ENCODE data around the gene POLR2J3.
"Not testable (repeated sequence)": the region's sequence is repeated elsewhere in the genome, so short reads cannot be mapped to it uniquely, and the experiment has no call there.

POLR2J3 gene

DNA sequence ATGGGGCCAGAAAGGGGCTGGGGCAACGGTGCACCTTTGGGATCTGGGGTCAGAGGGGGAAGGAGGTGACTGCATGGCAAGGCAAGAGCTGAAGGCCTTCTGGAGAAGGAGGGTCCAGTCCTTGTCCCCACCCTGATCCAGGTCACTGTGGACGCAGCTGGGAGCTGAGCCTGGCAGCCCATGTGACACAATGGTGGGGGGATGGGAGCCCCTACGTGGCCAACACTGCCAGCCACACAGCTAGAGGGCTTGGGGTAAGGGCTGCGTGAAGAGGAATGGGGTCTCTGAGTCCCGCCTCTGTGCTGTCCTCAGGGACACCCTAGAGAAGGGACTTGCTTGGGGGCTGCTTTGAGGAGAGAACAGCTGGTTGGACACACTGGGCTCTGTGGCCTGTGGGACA, 9.3 kb upstream of the POLR2J3 start:
- DNase-seq: not testable (repeated sequence)

DNA sequence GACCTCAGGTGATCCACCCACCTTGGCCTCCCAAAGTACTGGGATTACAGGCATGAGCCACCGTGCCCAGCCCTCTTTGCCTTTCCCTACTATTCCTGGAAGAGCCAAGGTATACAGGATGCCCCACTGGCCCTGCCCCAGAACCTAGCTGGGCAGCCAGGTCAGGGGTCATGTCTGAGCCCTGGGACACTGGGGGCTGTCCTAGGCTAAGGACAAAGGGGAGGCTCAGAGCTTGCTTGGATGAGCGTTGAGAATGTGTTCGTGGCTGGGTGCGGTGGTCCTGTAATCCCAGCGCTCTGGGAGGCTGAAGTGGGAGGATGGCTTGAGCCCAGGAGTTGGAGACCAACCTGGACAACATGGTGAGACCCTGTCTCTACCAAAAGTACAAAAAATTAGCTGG, 6.1 kb upstream of the POLR2J3 start:
- not testable (repeated sequence) for DNase-seq

DNA sequence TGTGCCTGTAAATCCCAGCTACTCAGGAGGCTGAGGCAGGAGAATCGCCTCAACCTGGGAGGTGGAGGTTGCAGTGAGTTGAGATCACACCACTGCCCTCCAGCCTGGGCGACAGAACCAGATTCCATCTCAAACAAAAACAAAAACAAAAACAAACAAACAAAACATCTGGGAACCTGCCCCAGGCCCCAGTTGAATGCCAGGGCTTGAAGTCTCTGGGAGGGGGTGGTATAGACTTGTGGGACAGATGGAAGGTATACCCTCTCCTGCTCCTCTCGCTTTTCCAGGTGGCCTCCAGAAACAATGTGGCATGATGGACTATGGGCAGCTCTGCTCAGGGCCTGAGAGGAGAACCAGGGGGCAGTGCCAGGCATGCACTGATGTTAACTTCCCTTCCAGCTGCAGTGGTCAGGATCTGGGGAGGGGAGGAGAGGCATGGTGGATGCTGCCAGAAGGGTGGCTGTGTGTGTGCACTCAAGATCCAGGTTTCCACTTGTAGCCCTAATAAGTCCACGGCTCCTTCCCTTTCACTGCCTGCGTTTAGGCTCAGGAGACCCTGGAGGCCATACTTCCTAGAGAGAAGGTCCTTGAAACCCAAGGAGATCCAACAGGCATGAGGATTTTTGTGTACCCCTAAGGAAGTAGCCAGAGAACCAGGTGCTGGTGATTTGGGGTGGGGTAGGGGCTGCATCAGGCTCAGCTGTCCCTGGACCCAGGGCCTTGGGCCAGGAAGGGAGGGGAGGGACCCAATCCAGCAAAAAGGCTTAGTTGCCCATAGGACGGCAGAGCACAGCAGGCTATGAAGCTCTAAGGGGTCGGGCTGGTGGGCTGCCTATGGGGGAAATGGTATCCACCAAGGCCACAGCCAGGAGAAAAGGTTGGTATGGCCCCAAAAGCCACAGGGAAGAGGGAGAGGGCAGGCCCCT, 5.2 kb upstream of the POLR2J3 start:
- not testable (repeated sequence) for DNase-seq

DNA sequence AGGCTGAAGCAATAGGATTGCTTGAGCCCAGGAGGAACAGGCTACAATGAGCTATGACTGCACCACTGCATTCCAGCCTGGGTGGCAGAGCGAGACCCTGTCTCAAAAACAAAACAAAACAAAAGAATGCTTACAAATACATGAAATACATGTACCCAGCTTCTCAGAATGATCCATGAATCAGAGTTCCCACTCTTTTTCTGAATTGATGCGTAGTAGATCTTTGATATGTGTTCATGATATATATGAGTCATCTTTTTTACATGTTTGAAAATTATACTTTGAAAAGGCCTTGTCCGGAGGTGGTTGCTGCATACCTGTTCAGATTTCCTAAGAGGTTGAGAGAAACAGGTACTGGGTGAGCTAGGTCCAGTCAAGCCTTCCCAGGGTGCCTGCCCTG, 4.0 kb upstream of the POLR2J3 start:
- DNase-seq: not testable (repeated sequence)

DNA sequence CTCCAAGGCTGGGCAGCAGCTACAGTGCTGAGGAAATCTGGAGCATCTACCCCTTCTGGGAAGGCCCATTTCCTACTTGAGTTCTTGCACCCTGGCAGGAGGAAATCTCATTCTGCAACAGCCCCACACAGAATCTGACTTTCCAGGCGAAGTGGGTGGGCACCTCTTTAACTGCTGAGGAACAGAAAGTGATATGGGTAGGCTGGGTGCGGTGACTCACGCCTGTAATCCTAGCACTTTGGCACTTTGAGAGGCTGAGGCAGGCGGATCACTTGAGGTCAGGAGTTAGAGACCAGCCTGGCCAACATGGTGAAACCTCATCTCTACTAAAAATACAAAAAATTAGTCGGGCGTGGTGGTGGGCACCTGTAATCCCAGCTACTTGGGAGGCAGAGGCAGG, 2.2 kb upstream of the POLR2J3 start:
- not testable (repeated sequence) for DNase-seq

DNA sequence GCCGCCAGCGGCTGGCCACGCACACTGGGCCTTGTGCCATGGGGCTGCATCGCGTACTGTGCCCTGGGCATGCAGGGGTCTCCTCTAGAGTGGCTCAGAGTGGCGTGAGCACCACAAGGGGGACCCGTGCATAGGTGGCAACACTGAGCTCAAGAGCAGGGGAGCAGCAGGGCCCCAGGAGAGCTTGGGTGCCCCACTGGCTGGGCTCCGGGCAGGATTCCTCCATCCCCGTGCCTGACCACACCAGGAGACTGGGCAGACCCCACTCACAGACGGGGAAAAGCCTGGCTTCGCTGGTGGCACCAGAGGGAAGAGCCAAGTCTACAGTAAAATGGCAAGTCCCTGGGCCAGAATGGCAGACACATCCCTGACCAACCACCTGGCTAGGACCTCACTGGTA, 3.8 kb downstream of the POLR2J3 start:
- DNase-seq: not testable (repeated sequence)

DNA sequence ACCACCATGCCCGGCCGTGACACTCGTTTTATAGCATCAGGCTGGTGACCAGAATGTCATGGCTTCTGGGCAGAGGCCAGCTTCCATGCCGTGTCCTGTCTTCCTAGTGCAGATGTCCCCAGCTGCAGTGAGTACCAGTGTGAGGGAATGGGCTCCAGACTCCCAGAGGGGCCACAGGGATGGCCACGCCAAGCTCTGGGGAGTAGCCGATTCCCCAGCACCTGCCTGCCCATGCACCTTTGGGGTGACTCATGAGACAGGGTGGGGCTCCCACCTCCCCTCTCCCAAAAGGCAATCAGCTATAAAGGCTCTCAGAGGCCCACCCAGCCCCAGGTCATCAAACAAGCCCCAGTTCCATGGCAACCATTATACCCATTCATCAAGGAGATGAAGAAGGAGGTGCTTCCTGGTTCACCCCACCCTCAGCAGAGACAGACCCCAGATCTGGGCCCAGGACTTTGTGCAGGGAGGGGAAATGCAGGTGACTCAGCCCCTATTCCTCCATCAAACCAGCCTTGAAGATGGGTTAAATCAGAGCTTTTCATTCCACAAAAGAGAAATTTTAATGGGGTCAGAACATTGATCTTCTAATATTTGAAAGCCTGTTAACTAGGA, 21.5 kb downstream of the POLR2J3 start, which contains the start of gene SPDYE2:
SPDYE2 (plus strand) TSS at position 419 of the 615 bp plus-strand sequence. CDS start 2,030 bp downstream, outside the sequence.
- not testable (repeated sequence) for DNase-seq

DNA sequence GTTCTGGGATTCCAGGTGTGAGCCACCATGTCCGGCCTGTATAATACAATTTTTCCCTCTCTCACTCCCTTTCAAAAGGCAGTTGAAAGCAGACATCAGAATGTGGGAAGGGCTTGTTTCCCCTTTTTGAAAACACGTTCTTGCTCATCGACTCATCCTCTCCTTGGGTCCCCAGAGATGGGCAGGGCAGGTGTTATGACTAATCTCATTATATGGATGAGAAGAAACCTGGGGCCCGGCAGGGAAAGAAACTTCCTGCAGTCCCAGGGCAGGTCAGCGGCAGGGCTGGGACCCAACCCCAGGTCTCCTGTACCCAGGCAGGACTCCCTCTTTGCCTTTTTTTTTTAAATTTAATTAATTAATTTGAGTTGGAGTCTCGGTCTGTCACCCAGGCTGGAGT, 26.0 kb downstream of the POLR2J3 start:
- not testable (repeated sequence) for DNase-seq

DNA sequence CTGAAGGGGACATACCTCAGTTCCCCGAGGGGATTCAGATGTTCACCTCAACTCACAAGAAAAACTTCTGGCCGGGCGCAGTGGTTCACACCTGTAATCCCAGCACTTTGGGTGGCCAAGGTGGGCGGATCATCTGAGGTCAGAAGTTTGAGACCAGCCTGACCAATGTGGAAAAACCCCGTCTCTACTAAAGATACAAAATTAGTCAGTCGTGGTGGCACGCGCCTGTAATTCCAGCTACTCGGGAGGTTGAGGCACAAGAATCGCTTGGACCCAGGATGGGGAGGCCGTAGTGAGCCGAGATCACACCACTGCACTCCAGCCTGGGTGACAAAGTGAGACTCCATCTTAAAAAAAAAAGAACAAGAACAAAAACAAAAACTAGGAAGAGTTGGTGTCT, 27.1 kb downstream of the POLR2J3 start:
- DNase-seq: not testable (repeated sequence)

DNA sequence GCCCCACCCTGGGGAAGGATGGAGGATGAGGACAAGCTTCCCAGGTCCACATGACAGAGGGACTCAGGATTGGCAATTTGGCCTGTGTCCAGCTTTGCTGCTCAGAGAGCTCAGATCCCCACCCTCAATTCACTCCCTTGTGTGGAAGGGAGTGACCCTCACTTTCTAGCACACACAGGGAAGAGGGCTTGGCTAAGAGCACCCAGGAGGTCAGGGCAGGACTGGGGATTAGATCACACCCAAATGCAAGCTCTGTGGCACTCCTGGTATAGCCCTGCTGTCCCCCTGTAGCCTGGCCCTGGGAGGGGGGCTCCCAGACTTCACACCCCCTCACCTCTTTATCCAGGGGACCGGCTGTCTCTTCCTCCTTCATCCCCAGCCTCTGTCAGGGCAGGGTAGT, 28.0 kb downstream of the POLR2J3 start:
- not testable (repeated sequence) for DNase-seq

DNA sequence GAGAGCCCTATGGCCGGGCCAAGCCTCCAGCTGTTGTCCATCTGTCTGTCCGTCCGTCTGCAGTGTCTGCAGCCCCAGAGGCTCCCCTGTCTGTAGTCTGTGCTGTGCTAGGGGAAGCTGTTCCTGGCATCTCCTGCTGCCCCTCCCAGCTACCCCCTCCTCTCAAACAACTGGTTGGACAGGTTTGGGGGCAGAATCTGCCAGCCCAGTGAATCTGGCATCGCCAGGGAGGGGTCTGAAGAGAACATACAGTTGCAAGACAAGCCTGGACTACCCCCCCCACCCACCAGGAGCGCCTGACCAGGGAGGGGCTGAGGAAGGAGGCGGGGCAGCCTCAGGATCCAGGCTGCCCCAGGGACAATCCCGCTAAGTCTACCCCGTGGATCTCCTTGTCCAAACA, 28.8 kb downstream of the POLR2J3 start, which contains the start of gene UPK3BL2:
UPK3BL2 (minus strand) TSS at position 101 of the 400 bp plus-strand sequence; CDS start at position 41, 60 bp downstream.
- DNase-seq: not testable (repeated sequence)

DNA sequence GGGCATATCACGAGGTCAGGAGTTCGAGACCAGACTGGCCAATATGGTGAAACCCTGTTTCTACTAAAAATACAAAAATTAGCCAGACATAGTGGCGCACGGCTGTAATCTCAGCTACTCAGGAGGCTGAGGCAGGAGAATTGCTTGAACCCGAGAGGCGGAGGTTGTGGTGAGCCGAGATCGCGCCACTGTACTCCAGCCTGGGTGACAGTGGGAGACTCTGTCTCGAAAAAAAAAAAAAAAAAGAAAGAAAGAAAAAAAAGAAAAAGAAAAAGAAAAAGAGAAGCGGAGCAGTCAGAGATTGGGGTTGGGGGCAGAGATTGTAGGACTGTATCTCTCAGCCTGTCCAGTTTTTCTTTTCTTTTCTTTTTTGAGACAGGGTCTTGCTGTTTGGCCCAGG, 29.6 kb downstream of the POLR2J3 start:
- not testable (repeated sequence) for DNase-seq

DNA sequence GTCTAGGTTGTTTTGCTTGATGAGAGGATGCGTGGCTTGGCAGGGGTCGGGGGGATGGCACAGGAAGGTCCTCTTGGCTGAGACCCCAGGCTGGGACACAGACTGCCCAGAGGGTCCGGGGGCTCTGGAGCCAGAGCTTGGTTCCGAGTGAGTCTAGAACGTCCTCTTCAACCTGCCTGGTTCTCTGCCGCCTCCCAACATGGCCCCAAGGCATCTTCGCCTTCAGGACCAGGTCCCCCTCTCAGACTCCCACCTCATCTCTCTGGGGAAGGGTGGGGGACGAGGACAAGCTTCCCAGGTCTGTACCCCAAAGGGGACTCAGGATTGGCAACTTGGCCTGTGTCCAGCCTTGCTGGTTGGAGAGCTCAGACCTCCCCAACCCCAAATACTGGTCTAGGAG, 30.3 kb downstream of the POLR2J3 start:
- DNase-seq: not testable (repeated sequence)

DNA sequence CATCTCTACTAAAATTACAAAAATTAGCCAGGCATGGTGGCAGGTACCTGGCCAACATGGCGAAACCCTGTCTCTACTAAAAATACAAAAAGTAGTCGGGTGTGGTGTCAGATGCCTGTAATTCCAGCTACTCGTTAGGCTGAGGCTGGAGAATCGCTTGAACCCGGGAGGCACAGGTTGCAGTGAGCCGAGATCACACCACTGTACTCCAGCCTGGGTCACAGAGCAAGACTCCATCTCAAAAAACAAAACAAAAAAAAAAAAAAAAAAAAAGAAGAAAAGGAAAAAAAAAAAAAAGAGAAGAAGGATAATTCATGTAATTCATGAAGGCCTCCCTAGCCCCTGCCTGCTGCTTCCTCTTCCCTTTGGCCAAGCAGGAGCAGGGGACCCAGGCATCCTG, 31.8 kb downstream of the POLR2J3 start:
- DNase-seq: not testable (repeated sequence)

DNA sequence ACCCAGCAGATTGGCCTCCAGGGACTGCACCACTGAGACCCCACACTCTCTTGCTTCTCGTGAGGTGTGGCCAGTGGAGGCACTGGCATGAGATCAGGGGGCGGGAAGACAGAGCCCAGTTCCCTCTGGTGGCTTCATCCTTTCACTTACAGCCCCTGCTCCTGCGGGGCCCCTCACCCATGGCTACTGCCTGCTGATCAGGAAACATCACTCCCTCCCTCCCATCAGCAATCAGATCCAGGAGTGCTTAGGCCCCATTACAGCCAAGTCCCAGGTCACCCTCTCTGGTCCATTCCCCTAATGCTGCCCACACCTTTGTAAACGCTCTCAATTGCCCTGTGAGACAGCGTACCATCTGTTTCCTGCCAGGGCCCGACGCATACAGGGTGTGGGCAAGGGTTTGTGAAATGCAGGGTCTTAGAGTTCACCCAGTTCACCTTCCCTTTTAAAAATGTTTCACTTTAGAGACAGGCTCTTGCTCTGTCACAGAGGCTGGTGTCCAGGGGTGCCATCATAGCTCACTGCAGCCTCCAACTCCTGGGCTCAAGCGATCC, 37.2 kb downstream of the POLR2J3 start:
- DNase-seq: not testable (repeated sequence)

DNA sequence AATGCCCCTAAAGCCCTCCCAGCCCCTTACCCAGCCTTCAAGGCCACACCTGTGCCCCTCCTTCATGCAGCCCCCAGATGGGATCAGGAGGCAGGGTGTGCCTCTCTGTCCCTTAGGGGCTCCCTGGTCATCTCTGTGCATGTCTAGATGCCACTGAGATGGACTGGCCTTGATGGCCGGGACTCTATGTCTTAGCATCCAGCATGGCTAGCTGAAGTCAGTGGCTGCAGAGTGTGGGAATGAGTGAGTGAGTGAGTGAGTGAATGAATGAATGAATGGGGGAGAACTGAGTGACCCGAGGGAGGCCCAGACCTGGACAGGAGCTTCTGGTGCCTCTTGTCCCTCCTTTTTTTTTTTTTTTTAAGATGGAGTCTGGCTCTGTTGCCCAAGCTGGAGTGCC, 40.3 kb downstream of the POLR2J3 start:
- not testable (repeated sequence) for DNase-seq

DNA sequence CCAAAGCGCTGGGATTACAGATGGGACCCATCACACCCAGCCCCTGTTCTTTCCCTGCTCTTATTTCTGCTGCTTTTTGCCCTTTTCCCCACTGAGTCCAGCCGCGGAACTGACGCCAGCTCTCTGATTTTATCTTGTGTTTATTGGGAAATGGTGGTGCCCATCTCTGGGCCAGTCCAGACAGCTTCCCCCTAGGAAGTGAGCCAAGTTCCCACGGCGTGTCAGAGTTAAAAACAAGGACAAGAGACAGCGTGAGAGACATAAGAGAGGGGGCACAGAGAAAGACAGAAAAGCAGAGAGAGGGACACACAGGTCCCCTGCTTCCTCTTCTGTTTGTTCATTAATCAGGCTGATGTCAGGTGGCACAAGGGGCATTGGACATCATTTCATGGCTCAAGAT, 40.8 kb downstream of the POLR2J3 start:
- DNase-seq: not testable (repeated sequence)

DNA sequence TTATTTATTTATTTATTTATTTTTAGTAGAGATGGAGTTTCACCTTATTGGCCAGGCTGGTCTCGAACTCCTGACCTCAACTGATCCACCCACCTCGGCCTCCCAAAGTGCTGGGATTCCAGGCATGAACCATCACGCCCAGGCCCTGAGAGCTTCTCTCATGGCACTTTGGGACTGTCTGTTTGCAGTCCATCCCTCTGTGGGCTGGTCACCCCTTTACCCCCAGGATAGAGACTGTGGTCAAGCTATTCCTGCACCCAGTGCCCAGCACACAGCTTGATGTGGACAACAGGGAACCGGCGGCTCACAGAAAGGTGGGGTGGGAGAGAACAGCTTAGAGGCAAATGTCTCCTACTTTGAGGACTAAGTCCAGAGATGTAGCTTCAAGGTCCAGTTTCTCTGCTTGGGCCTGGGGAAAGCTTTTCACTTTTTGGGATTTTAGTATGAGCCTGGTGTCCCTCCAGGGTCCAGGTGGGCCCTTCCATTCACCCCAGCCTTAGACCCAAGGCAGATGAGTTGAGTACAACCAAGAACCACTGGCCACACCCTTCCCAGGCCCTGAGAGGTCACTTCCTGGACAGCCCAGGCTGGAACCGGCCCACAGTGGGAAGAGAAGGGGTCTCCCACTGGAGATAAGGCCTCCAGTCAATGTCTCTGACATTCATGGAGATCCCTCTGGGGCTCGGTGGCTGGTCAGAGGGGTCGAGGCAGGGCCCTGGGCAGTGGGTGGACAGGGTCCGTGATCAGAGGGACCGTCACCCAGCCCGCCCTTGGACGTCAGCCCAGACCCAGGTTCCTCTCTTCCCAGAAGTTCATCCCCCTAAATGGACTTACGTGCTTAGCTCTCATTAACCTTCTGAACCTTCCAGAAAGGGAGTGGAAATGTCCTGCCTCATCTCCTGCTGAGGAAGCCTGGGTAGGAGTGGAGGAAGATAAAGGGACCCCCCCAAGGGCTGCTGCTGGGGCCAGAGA, 44.3 kb downstream of the POLR2J3 start:
- DNase-seq: not testable (repeated sequence)

DNA sequence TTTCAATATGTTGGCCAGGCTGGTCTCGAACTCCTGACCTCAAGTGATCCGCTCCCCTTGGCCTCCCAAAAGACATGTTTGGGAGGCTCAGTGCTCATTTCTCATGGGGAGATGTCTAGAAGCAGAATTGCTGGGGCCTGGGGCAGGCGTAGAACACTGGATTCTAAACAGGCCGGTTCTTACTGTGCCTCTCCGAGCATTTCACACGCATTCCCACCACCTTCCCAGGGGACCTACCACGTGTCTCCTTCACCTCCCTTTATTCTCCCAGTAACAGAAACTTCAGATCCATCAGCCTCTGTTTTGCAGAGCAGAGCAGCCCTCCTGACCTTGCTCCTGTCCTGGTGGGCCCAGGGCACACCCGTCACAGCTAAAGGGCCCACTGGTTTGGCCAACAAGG, 45.2 kb downstream of the POLR2J3 start:
- DNase-seq: not testable (repeated sequence)

DNA sequence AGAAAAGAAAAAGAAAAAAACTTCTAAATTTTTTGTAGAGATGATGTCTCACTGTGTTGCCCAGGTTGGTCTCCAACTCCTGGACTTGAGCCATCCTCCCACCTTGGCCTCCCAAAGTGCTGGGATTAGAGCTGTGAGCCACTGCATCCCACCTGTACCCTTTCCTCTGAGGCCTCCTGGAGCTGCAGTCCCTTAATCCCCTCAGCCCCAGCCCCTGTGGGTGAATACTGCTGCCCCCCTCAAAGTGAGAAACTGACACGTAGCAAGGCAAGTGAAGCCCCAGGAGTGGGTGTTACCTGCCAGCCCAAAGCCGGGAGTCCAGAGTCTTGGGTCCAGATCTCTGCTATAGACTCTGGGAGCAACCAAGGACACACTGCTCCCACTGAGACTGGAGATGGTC, 47.6 kb downstream of the POLR2J3 start:
- DNase-seq: not testable (repeated sequence)

DNA sequence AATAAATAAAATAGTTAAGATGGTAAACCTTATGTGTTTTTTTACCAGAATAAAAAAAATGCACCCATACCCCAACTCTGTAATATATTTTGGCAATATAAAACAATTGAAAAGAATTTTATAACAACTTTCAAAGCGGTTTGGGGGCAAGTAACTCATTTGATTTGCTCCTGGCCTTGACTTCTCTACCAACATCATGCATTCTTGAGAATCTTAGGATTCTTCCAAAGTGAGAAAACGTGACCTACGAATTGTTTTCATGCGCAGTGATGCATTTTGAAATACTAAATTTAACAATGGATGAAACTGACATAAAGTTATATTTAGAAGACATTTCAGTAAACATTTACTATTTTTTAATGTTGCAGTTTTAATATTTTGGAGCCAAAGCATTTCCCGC, 51.6 kb downstream of the POLR2J3 start:
- not testable (repeated sequence) for DNase-seq

DNA sequence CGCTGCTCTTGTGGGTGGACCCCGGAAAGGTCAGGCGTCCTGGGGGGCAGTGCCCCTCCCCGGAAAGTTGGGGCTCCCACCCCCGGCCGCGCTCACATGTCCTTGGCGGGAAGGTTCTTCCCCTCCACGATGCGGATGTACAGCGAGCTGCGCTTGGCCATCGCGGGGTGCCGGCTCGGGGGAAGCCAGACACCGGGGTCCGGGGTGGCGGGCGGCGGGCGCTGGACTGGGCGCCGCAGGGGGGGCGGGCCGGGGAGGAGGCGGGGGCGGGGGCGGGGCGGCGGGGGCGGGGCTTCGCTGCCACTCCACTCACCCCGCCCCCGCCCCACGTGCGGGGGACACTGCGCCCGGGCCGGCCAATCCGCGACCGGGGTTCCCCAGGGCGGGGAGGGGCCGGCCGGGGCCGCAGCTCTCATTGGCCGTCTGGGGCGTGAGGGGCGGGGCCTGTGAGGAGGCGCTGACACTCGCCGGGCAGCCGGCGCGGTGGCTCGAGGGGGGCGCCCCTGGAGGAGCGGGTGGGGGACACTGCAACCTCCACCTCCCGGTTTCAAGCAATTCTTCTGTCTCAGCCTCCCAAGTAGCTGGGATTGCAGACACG, 54.7 kb downstream of the POLR2J3 start, which contains the start of gene RASA4B:
RASA4B (minus strand) TSS at position 228 of the 598 bp plus-strand sequence; CDS start at position 161, 67 bp downstream.
- DNase-seq: not testable (repeated sequence)

Measured in NCI-H2029 (cell line).